ENCODE data around the gene PXN.
"Not testable (repeated sequence)": the region's sequence is repeated elsewhere in the genome, so short reads cannot be mapped to it uniquely, and the experiment has no call there.

The PXN gene

GRCh38 chr12:120252071-120252906, 13.2 kb downstream of the PXN start:
- no peak for TF ChIP-seq CTCF (IDR thresholded peaks at IDR 0.05; ENCODE audit: unreplicated experiment in 3 of 3)
- Mint-ChIP-seq H3K36me3 (ENCODE audit: low read depth) (peaks cover 10% of the 10 kb centered on the region), H3K4me1 (peaks cover 66% of the 10 kb centered on the region), H3K9me3 (no peaks in the 10 kb centered on the region), H3K27ac (no peak overlapping the region), H3K27me3 (ENCODE audit: low read depth) (no peaks in the 10 kb centered on the region), H3K4me3 (no peak overlapping the region)

GRCh38 chr12:120251364-120252070, 14.0 kb downstream of the PXN start:
- not testable (repeated sequence) for H3K9me3 Mint-ChIP-seq; H3K27me3 Mint-ChIP-seq (ENCODE audit: low read depth); H3K4me3 Mint-ChIP-seq; H3K27ac Mint-ChIP-seq
- H3K4me1 Mint-ChIP-seq: peaks cover 63% of the 10 kb centered on the region
- peaks cover 10% of the 10 kb centered on the region for H3K36me3 Mint-ChIP-seq (ENCODE audit: low read depth)

- no peak overlapping the region for H3K4me3 Mint-ChIP-seq
- H3K4me1 Mint-ChIP-seq: peaks cover 58% of the 10 kb centered on the region
- H3K9me3 Mint-ChIP-seq: no peaks in the 10 kb centered on the region
- peaks cover 9% of the 10 kb centered on the region for H3K36me3 Mint-ChIP-seq (ENCODE audit: low read depth)
- no peak for TF ChIP-seq CTCF (IDR thresholded peaks at IDR 0.05; ENCODE audit: unreplicated experiment in 3 of 3)
- peak overlapping the region; percentile 40 to 73 (median 68) for H3K27ac Mint-ChIP-seq
- H3K27me3 Mint-ChIP-seq (ENCODE audit: low read depth): no peaks in the 10 kb centered on the region
Measured at GRCh38 chr12:120249875-120250795, 15.4 kb downstream of the PXN start.

DNA sequence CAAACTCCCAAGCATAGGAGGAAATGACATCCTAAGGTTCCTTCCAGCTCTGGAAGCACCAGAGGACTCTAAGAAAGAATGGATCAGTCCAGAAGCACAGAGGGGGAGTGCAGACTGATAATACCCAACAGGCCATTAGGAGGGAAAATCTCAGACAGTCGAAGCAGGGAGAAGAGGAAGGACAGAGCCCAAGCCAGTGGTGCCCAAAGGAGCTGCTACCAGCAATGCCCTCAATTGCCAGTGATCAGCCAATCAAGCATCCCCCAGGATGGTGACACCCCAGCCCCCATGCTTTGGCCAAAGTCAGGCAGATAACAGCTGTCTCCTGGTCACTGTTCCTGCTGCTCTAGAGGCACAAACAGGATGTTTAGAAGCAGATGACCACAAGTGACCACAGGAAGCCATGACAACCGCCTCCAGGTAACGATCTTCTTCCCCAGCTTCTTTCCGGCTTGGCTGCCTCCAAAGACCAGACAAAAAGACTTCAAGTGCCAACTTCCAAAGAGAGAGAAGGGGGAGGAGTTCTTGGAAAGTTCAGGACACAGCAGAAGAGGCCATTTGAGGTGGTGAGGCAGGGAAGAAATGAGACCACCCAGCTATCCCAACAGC, 16.2 kb downstream of the PXN start:
- H3K4me1 Mint-ChIP-seq: peaks cover 58% of the 10 kb centered on the region
- no peaks in the 10 kb centered on the region for H3K9me3 Mint-ChIP-seq
- H3K4me3 Mint-ChIP-seq: no peak overlapping the region
- H3K27ac Mint-ChIP-seq: peak overlapping the region; percentile 40 to 73 (median 68)
- H3K27me3 Mint-ChIP-seq (ENCODE audit: low read depth): no peaks in the 10 kb centered on the region
- no peak for TF ChIP-seq CTCF (IDR thresholded peaks at IDR 0.05; ENCODE audit: unreplicated experiment in 3 of 3)
- peaks cover 4% of the 10 kb centered on the region for H3K36me3 Mint-ChIP-seq (ENCODE audit: low read depth)

DNA sequence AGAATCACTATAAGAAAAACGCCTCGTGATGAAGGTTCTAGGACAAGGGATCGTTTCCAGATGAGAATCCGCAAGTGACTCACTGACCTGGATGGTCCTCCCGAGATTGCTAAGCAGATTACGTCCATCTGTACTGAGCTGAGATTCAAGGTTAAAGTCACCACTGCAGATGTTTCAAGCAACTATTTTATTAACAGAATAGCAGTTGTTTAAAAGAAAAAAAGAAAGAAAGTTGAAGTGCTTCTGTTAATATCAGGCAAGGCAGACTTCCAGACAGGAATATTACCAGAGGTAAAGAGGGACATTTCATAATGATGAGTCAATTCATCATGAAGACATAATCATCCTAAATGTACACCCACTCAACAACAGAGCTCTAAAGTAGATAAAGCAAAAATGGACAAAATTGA, 17.9 kb downstream of the PXN start:
- Mint-ChIP-seq H3K4me1 (peaks cover 64% of the 10 kb centered on the region), H3K9me3 (no peaks in the 10 kb centered on the region), H3K4me3 (no peak overlapping the region), H3K27ac (peak overlapping the region in 2 of 3 experiments; percentile 70 to 82), H3K36me3 (ENCODE audit: low read depth) (no peaks in the 10 kb centered on the region), H3K27me3 (ENCODE audit: low read depth) (no peaks in the 10 kb centered on the region)
- TF ChIP-seq CTCF (IDR thresholded peaks at IDR 0.05; ENCODE audit: unreplicated experiment in 3 of 3): no peak
